Frontal cortex (tissue), 4 donors: ENCODE results near the gene TMEM87B. TPM values are rescaled to one million over a fixed set of nuclear protein-coding genes. Genes with fewer than 3 reads are reported as not detected.

Experiments
- DNase-seq, 2 donors: peaks; one replicate each; pipeline ENCODE4 v3.0.0; 2012; ENCODE audit warnings: low spot score in 2 of 2
- FAIRE-seq: peaks from 2 replicates; lab custom pipeline; 2012; peaks lifted over from hg19 to GRCh38; lab: Jason Lieb, UNC
- total RNA-seq: library from RNA; depleted of rRNA; stranded (reverse); fragments of >200 nt; gene quantifications from one replicate; pipeline ENCODE4 v1.2.3, GENCODE V29; 2014
- donor health status: control.
- donor health status: control.
- donor health status: control.

TMEM87B gene, protein sequence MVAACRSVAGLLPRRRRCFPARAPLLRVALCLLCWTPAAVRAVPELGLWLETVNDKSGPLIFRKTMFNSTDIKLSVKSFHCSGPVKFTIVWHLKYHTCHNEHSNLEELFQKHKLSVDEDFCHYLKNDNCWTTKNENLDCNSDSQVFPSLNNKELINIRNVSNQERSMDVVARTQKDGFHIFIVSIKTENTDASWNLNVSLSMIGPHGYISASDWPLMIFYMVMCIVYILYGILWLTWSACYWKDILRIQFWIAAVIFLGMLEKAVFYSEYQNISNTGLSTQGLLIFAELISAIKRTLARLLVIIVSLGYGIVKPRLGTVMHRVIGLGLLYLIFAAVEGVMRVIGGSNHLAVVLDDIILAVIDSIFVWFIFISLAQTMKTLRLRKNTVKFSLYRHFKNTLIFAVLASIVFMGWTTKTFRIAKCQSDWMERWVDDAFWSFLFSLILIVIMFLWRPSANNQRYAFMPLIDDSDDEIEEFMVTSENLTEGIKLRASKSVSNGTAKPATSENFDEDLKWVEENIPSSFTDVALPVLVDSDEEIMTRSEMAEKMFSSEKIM
- 12.6 TPM for total RNA-seq

- DNase-seq (peak; percentile 89 to 94), FAIRE-seq (no peak)
Observed at GRCh38 chr2:112054847-112055729, at the start of gene TMEM87B. Gene TMEM87B, plus strand, starts transcription at chr2:112055269. Its CDS starts 323 bp downstream, at chr2:112055592.

DNA sequence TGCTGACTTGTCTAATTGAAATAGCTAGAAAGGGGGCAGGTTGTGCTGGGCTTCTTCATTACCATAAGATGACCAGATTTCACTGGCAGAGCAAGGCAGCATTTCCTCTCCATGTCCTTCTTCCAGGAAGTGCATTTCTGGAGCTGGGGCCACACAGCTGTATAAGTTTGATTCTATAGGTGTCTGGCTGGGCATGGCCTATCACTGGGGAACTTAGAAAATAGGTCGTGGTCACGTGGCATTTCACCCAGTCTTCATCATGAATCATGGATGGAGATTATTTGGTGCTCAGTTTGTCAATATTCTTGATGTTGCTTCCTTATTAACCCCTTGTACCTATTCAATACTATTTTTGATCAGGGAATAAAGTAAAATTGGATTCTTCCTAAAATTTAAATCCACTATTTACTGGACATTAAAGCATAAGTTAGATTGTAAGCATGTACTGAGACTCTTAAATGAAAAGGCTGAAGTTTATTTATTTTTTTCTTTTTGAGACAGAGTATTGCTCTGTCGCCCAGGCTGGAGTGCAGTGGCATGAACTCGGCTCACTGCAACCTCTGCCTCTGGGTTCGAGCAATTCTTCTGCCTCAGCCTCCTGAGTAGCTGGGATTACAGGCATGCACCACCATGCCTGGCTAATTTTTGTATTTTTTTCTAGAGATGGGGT lies 49.5 kb upstream of the TMEM87B start:
- no peak for DNase-seq
- FAIRE-seq = no peak

- no peak for DNase-seq
- FAIRE-seq = no peak
Observed at GRCh38 chr2:112006076-112006410, 49.0 kb upstream of the TMEM87B start.

DNA sequence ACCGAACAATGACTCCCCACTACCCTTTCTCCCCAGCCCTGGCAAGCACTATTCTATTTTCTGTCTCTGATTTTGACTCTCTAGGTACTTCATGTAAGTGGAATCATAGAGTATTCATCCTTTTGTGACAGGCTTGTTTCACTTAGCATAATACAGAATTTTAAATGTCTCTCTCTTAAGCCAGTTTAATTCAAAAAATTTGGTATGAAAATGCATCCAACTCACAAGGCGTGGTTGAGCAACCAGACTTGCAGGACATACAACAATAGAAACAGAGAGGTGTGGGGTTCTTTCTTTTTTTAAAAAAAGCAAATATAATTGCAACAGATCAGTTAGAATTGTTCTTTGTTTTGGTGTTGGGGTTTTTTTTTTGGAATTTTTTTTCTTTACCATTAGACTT lies 47.6 kb upstream of the TMEM87B start:
- no peak for FAIRE-seq
- no peak for DNase-seq

DNA sequence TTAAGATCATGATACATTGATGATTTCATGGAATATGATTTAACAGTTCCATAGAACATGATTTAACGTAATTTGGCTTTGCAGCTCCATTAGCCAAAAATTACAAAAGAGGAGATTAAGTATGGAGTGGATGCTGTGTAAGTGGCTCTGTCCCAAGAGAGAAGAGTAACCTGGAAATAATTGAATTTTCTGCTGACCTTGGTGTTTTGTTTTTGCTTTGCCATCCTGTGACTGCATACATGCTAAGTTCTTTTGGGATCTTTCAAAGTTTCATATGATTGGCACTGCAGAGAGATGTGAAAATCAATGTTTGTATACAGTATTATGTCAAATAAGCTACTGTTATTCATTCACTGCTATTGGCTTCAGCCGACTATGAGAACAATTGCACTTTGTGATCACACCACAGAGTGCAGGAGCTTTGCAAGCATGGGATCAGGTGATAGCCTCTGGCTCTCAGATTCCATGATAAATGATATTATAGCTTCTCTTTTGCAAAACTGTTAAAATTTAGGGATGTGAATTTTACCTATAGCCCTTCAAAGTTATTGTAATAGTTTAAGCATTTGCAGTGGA lies 46.1 kb upstream of the TMEM87B start:
- FAIRE-seq = no peak

DNA sequence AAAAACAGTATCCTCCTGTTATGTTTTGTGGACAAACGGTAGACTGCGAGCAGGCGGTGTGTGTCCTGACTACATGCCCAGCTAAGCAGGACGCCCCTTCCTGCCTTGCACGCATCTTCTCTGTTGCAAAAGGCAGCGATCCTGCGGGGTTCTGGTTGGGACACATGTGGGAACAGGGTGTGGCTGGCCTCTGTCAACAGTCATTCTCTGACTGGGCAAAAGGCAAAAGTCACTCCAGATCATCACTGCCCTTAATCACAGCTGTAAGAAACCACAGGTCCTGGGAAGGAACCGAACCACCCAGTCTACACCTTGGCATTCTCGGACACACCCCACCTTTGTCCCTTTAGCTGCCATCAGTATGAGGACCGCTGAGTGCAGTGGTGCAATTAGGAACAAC lies 44.3 kb upstream of the TMEM87B start:
- DNase-seq (no peak), FAIRE-seq (no peak)

More for the DNA sequence above, 46.1 kb upstream of the TMEM87B start:
- no peak for DNase-seq

GRCh38 chr2:112012556-112012955 lies 42.5 kb upstream of the TMEM87B start:
- no peak for FAIRE-seq

GRCh38 chr2:112018846-112019245 lies 36.2 kb upstream of the TMEM87B start:
- FAIRE-seq (no peak), DNase-seq (no peak)

More at GRCh38 chr2:112012556-112012955, 42.5 kb upstream of the TMEM87B start:
- DNase-seq = no peak

DNA sequence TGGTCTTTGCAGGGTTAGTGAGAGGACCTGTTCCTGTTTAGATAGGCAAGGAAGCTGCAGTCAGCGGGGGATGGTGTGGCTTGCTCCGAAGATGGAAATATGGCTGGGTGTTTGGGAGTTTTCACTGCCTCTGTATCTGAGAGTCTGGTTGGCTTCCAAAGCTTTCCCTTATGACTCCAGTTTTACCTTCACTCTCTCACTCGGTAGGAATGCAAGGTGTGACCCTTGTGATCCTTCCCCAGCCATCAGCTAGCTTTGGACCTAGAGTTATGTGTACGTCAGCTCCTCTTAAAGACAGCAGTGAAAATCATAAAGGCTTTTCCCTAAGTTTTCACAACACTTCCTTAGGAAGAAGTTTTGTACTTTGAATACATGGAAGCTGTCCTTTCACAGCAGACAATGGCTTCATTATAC lies 35.5 kb upstream of the TMEM87B start:
- no peak for FAIRE-seq

GRCh38 chr2:112020561-112020960 lies 34.5 kb upstream of the TMEM87B start:
- no peak for DNase-seq
- no peak for FAIRE-seq

More for the DNA sequence above, 35.5 kb upstream of the TMEM87B start:
- no peak for DNase-seq

- no peak for FAIRE-seq
- no peak for DNase-seq
Observed at GRCh38 chr2:112021290-112021689, 33.8 kb upstream of the TMEM87B start.

- no peak for FAIRE-seq
- DNase-seq = no peak
Observed at GRCh38 chr2:112021781-112022231, 33.3 kb upstream of the TMEM87B start.

DNA sequence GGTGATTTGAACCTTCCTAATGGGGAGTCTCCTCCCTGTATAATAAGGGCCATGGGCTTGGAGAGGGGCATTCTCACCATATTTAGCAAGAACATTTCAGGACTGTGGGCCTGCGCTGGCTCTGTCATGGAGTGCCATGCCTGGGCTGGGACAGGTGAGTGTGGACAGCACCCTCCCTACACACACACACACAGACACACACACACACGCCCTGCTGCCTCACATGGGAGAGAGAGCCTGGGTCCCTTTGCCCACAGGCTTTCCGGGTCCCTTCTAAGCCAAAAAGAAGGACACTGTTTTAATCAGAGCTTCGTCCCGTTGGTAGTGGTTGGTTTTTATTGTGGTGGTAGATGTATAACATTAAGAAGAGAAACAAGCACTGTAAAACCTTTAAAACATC lies 31.4 kb upstream of the TMEM87B start:
- FAIRE-seq (no peak), DNase-seq (no peak)

GRCh38 chr2:112024231-112024630 lies 30.8 kb upstream of the TMEM87B start:
- DNase-seq (no peak), FAIRE-seq (no peak)

GRCh38 chr2:112024896-112025491 lies 30.1 kb upstream of the TMEM87B start:
- no peak for FAIRE-seq
- DNase-seq = no peak

DNA sequence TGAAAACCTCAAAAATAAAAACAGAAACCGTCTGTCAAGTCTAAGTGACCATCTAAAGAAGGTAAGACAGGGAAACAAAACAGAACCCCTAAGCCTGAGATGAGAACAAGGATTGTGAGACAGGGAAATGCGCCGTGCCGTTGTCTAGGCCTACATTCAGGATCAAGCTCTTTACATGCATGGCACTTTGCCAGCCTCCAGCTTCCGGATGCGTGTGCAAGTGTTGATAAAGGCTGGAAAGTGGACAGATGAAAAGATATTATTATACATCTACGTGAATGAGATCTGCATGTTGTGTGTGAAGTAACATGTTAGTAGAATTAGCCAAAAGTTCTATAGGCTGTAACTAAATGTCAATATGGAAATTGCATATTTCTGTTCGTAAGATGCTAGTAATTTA lies 28.6 kb upstream of the TMEM87B start:
- DNase-seq (no peak), FAIRE-seq (no peak)

DNA sequence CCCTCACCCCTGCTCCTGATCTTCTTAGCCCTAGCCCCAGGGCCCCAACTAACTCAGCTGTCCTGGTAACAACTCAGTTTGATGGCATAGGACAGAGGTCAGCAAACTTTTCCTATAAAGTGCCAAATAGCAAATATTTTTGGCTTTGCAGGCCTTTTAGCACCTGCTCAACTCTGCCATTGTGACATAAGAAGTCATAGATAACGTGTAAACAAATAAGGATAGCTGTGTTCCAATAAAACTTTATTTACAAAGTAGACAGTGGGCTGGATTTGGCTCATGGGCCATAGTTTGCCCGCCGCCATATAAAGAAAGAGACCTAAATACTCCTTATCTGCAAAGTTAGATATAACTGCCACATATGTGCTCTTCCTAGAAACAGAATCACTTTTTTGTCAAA lies 27.3 kb upstream of the TMEM87B start:
- FAIRE-seq = no peak
- DNase-seq = no peak

DNA sequence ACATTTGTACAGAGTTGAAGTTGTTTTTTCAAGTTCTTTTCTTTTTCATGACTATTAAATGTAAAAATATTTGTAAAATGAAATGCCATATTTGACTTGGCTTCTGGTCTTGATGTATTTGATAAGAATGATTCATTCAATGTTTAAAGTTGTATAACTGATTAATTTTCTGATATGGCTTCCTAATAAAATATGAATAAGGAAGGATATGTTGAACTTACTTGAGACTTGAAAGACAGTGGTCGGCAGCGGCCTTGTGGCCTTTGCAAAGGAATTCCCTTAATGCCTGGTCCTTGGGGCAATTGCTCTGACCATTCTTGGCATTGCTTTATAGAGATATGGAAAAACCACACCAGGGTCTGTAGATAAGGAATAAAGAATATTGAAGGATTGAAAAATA lies 25.9 kb upstream of the TMEM87B start:
- FAIRE-seq = no peak
- DNase-seq = no peak

DNA sequence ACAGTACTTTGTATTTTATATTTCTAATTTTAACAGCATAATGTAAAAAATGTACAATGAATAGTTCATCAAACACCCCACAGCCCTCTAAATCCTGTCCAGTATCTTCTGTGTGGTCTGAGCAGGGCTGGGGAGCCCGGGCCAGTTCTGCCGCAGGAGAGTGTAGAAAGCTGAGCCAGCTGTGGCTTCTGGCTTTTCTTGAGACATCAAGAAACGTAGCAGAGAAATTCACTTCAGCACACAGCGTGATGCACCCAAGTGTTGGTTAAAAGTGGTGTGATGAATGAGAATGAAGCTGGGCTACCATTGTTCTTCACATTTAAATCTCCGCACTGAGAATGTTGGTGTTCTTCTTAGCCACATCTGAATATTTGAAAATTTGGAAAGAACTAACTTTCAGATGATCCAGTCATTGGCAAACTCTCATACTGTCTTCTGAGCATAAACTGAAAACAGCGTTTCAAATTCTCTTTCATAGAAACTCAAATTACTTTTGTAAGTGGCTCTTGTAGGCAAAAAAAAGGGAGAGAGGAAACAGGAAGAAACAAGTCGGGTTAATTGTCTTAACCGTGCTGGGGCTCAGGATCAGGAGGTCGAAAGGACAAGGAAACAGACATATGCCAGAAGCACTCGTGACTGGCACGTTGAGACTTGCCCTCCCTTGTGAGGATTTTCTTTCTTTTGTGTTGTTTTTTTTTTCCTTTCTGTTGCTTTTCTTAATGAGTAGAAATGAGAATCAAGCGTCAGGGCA lies 23.4 kb upstream of the TMEM87B start:
- FAIRE-seq (no peak), DNase-seq (no peak)
